Activated T-cell treated with anti-CD3 and anti-CD28 coated beads for 4 hours (primary cell): ENCODE data around the gene TXNL4A.
"Not testable (repeated sequence)": the region's sequence is repeated elsewhere in the genome, so short reads cannot be mapped to it uniquely, and the experiment has no call there.

ENCODE experiments used
- DNase-seq: peaks from one replicate; pipeline ENCODE4 v3.0.0-alpha.2; 2020

Gene TXNL4A

GRCh38 chr18:79988451-79989194 is at the start of gene TXNL4A:
TSS of gene TXNL4A (minus strand) at chr18:79988563. CDS start at chr18:79988392, 171 bp downstream.
- peak; percentile 75 for DNase-seq

GRCh38 chr18:80037300-80037699 is 48.9 kb upstream of the TXNL4A start:
- no peak for DNase-seq

DNA sequence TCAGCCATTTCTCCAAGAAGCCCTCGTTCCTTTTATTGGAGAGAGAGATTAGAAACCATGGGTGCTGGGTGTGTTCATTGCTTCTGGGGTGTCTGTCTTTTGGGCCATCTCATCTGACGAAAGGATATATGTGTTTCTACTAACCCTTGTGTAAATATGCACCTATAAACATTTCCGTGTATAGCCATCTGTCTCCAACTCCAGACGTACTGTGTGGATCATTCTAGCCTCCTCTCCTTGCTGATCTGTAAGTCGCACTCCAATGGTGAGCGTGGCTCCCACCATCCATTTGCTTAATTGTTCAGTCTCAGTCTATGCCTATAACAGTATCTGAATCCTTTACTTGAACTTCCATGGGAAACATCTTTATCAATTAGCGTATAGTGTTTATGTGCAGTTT is 47.6 kb upstream of the TXNL4A start:
- DNase-seq: no peak

- DNase-seq: no peak
These were observed 46.6 kb upstream of the TXNL4A start for GRCh38 chr18:80034852-80035406.

- peak; percentile 100 for DNase-seq
These were observed 45.9 kb upstream of the TXNL4A start, which contains the start of gene RBFA for GRCh38 chr18:80034068-80034851. TSS of gene RBFA (plus strand) at chr18:80034434. CDS start at chr18:80034496, 62 bp downstream.

DNA sequence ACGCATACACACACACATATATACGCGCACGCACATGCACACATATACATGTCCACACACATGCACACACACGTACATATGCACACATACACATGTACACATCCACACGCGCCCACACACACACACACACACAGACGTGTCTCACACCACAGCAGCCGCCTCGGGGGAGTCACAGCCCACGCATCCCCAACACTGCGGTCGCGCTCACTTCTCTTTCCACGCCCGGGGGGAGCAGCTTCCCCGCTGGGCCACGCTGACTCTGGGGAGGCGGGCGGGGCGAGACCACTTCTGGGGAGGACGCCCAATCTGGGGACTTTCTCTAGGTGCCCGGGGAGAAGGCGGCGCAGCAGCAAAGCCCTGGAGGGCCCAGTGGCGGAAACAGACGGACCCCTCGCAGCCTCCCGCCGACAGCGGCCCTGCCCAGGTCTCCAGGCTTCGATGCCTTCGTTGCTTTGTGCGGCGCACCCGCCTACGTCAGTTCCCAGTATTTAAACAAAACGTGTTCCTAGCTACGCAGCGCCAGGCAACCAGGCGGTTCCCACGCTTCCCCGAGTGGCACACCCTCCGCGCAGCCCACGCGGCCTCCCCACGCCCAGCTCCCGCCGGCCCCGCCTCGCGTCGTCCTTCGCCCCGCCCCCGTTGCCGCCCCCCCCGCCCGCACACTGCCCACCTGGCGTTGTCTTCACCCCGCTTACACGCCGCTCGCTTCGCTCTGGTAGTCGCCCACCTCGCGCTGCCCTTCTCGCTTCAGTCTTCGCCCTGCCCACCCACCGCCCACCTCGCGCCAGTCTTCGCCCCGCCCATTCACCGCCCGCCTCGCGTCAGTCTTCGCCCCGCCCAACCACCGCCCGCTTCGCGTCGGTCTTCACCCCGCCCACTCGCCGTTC is 45.1 kb upstream of the TXNL4A start:
- DNase-seq: peak; percentile 83

DNA sequence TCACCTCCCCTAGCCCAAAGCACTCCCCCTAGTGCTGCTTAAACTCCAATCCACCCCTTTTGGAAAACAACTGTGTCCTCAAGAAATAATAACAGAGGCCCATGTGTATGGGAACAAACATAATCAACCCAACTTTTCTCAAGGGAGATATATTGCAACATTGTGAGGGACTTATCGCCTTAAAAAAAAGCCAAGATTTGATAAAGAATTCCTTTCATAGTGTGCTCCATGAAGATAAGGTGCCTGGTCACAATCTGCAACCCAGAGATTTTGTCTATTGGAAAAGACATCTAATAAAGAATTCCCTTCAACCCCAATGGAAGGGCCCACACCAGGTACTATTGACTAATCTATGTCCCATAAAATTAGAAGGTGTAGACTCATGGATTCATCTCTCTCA is 41.3 kb upstream of the TXNL4A start:
- no peak for DNase-seq

DNA sequence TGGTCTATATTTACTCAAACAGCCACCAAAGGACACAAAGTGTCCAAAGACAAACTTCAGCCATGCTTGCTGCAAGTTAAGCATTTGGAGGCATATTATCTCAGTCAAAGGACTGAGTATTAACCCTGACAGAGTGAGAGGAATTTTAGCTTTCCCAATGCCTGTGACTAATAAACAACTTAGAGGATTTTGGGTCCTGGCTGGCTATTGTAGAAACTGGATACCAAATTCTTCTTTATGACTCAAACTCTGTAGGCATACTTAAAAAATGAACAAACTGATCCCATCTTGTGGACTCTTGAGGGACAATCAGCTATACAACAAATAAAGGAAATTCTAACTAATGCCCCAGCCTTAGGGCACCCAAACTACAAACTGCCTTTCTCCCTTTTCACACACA is 39.4 kb upstream of the TXNL4A start:
- DNase-seq: not testable (repeated sequence)

GRCh38 chr18:80026363-80026762 is 38.0 kb upstream of the TXNL4A start:
- DNase-seq: no peak

DNA sequence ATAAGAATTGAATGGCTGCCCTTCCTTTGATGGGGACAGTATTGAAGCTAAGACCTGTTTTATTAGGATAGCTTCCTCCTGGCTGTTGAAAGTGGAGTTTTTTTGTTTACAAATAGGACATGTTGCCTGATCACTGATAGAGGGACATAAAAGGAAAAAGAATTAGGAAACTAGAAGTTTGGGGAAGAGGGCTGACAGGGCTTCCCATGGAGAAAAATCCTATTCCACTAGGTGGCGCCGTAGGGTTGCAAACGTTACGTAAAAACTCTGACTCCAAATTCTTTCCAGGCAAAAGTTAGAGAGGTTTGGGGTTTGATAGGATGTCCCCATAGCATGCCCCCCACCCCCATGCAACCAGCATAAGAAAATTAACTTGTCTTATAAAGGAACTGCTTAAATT is 34.8 kb upstream of the TXNL4A start:
- no peak for DNase-seq

GRCh38 chr18:80022613-80023012 is 34.2 kb upstream of the TXNL4A start:
- DNase-seq: no peak

DNA sequence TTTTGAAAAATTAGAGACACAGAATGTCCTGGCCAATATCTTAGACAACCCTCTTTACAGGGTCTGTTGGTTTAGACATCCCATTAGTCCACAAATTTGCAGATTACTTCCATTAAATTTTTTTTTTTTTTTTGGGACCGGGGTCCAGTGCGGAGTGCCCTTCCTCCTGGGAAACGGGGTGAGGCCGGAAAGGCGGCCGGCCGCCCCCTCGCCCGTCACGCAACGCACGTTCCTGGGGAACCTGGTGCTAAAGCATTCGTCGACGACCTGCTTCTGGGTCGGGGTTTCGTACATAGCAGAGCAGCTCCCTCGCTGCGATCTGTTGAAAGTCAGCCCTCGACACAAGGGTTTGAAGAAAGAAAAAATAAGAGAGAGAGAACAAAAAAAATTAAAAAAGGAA is 24.4 kb upstream of the TXNL4A start:
- no peak for DNase-seq

DNA sequence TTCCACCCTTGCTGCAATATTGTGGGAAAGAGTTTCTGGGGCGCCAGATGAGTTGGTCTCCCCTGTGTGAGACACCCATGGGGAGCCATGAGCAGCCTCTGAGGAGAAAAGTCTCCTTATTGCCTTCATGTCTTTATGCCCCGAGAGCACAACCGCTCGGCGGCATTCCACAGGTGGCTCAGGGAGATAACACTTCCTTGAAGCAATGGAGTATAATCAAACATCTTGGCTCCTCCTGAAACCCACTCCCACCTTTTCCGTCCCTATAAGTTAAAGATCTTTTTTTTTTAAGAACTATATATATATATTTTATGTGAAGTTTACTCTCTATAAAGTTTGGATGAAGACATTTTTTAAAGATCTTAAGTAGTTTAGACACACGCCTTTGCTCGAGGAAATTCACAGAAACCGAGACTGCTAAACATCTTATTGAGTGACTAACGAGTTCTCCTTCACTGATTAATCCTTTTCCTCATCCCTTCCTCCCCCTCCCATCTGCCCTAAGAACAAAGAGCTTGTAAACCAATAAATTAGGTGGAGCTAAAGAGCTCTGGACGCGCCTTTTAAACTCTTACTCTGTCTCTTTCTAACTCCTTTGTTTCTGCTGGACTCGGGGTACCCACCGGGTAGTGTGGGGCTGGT is 23.3 kb upstream of the TXNL4A start:
- not testable (repeated sequence) for DNase-seq

- DNase-seq: no peak
These were observed 22.2 kb upstream of the TXNL4A start for GRCh38 chr18:80010551-80010906.

- no peak for DNase-seq
These were observed 21.5 kb upstream of the TXNL4A start for GRCh38 chr18:80009661-80010550.

- DNase-seq: no peak
These were observed 18.4 kb upstream of the TXNL4A start for GRCh38 chr18:80006724-80007123.

- no peak for DNase-seq
These were observed 16.4 kb upstream of the TXNL4A start for GRCh38 chr18:80004600-80005342.

- DNase-seq: no peak
These were observed 14.1 kb upstream of the TXNL4A start for GRCh38 chr18:80002468-80002867.

- DNase-seq: no peak
These were observed 12.5 kb upstream of the TXNL4A start for GRCh38 chr18:80000877-80001276.

GRCh38 chr18:79999701-80000100 is 11.3 kb upstream of the TXNL4A start:
- not testable (repeated sequence) for DNase-seq

- DNase-seq: no peak
These were observed 3.1 kb upstream of the TXNL4A start for GRCh38 chr18:79991494-79991893.
